Lower lobe of right lung (tissue), 2 donors: ENCODE measurements around the gene CHRNG. TPM values are rescaled to one million over a fixed set of nuclear protein-coding genes. Genes with fewer than 3 reads are reported as not detected.

Experiments used
- ATAC-seq, 2 donors: fragments of 200-7000 bp; cut with Tn5 transposase; one replicate each; pipeline ENCODE4 v1.9.1; 2020 to 2022; ENCODE audit warnings: mild to moderate bottlenecking in 2 of 2, moderate library complexity in 2 of 2
- DNase-seq: peaks from one replicate; pipeline ENCODE4 v3.0.0-alpha.2; 2020
- H3K27ac ChIP-seq: fragments of 200-600 bp; one replicate; pipeline ENCODE4 v1.8.0; 2022
- H3K27me3 ChIP-seq: fragments of 200-600 bp; one replicate; pipeline ENCODE4 v1.8.0; 2022; ENCODE audit warnings: low read depth
- H3K36me3 ChIP-seq: fragments of 200-600 bp; one replicate; pipeline ENCODE4 v1.8.0; 2022; ENCODE audit warnings: mild to moderate bottlenecking
- H3K4me1 ChIP-seq: fragments of 200-600 bp; one replicate; pipeline ENCODE4 v1.8.0; 2022
- H3K4me3 ChIP-seq: fragments of 200-600 bp; one replicate; pipeline ENCODE4 v1.8.0; 2022; ENCODE audit warnings: mild to moderate bottlenecking
- H3K9me3 ChIP-seq: fragments of 200-600 bp; one replicate; pipeline ENCODE4 v1.8.0; 2022
- intact Hi-C: fragments of 100-400 bp; cut with DNase I; formaldehyde crosslinking; loops from one replicate; pipeline ENCODE4 v1.11.0; 2022
- total RNA-seq: library from RNA; stranded (reverse); fragmentation: NEBNext Ultra II Directional; extraction: Animal tissue kit (Norgen Biotek cat#: 25700); gene quantifications from one replicate; pipeline ENCODE4 v1.2.1, GENCODE V29; 2021
- TF ChIP-seq, protein P1 (sequence below): fragments of 200-600 bp; IDR thresholded peaks from one replicate; pipeline ENCODE4 v1.8.0; 2022; ENCODE audit warnings: antibody characterized with exemption, mild to moderate bottlenecking
- donor health status: DM: no; HTN: yes; CAD: no; lungs with severe emphysema.

Gene CHRNG
- total RNA-seq, 1 donor from 2014 or later: not detected

DNA sequence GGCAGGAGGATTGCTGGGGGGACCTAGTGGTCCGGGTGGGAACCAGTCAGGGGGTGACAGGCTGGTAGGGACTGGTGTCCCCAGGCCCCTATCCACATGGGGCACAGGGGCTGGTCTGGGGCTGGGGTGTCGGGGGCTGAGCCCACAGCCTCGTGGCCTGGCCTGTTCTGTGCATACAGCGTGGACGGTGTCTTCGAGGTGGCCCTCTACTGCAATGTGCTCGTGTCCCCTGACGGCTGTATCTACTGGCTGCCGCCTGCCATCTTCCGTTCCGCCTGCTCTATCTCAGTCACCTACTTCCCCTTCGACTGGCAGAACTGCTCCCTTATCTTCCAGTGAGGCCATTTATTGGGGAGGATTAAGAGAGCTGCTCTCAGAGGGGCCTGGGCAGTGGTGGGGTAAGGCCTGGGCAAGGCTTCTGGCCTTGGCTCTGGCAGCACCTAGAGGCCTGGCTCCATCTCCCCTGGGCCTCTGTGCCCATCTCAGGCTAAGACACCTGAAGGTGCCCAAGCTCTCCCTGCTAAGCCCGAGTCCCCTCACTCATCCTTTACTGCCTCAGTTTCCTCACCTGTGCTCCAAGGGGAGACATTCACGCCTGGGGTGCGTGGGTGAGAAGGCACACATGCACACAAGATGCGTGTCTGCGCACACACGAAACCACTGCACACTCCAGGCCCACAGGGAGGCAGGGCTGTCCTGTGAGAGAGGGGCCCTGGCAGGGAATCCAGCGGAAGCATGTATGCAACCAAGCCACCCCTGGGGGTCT is 1.9 kb downstream of the CHRNG start:
- Histone ChIP-seq H3K4me3 (no peak overlapping the region), H3K4me1 (no peaks in the 10 kb centered on the region), H3K27me3 (peaks cover 5% of the 10 kb centered on the region), H3K27ac (no peak overlapping the region), H3K36me3 (no peaks in the 10 kb centered on the region), H3K9me3 (no peaks in the 10 kb centered on the region)
- ATAC-seq (no peak), DNase-seq (peak; percentile 39)
- TF ChIP-seq, protein P1, sequence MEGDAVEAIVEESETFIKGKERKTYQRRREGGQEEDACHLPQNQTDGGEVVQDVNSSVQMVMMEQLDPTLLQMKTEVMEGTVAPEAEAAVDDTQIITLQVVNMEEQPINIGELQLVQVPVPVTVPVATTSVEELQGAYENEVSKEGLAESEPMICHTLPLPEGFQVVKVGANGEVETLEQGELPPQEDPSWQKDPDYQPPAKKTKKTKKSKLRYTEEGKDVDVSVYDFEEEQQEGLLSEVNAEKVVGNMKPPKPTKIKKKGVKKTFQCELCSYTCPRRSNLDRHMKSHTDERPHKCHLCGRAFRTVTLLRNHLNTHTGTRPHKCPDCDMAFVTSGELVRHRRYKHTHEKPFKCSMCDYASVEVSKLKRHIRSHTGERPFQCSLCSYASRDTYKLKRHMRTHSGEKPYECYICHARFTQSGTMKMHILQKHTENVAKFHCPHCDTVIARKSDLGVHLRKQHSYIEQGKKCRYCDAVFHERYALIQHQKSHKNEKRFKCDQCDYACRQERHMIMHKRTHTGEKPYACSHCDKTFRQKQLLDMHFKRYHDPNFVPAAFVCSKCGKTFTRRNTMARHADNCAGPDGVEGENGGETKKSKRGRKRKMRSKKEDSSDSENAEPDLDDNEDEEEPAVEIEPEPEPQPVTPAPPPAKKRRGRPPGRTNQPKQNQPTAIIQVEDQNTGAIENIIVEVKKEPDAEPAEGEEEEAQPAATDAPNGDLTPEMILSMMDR: no peak
- intact Hi-C loops: no loop called here

DNA sequence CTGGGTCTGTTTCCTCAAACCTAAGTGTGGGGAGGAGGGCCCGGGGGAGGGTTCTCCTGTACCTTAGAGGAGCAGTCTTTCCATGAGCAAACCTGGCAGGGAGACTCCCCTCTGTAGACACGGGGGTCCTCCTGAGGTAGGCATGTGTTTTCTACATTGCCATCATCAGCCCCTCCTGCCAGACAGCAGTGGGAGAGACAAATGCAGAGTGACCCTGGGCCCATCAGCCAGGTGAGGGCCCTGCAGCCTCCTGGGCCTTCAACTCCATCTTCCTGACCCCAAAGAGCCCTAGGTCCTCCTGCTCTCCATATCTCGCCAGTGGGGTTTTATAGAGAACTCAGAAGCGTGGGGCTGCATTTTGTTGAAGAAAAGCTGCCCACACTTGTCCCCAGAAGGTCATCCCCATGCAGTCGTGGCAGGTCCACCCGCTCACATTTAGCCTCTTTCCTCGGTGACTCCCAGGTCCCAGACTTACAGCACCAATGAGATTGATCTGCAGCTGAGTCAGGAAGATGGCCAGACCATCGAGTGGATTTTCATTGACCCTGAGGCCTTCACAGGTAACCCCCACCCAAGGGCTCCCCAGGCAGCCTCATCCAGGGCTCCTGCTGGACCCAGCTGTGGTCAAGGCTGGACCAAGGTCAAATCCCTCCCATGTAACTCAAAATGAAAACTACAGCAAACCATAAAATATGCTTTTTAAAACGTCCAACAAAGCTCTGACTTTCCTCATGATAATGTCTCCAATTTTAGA is 2.6 kb downstream of the CHRNG start:
- DNase-seq (no peak), ATAC-seq (no peak)
- H3K27ac ChIP-seq: no peak overlapping the region
- H3K9me3 ChIP-seq: no peaks in the 10 kb centered on the region
- intact Hi-C loops: no loop called here
- H3K4me1 ChIP-seq: no peaks in the 10 kb centered on the region
- H3K27me3 ChIP-seq: peaks cover 5% of the 10 kb centered on the region
- no peak overlapping the region for H3K4me3 ChIP-seq
- no peaks in the 10 kb centered on the region for H3K36me3 ChIP-seq
- TF ChIP-seq, protein P1: no peak

DNA sequence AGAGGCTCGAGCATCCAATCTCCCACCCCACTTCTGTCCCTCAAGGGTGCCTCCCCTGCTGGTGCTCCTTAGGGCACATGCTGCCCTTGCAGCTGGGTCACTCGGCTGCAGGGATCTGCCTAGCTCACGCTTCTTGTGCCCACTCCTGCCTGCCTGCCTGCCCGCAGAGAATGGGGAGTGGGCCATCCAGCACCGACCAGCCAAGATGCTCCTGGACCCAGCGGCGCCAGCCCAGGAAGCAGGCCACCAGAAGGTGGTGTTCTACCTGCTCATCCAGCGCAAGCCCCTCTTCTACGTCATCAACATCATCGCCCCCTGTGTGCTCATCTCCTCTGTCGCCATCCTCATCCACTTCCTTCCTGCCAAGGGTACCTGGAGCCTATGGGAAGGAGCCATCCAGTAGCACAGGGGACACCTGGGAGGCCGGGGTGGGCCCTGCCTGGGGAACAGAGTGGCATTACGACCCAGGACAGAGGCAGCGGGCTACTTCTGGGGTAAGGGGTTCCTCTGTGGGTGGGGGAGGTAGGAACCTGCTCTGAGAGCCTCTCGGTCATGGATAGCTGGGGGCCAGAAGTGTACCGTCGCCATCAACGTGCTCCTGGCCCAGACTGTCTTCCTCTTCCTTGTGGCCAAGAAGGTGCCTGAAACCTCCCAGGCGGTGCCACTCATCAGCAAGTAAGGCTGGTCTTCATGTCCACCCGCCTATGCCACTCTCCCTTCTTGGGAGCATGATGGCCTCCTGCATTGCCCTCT is 3.4 kb downstream of the CHRNG start:
- ATAC-seq (no peak), DNase-seq (peak; percentile 35)
- Histone ChIP-seq H3K27me3 (peaks cover 4% of the 10 kb centered on the region), H3K4me1 (no peaks in the 10 kb centered on the region), H3K36me3 (no peaks in the 10 kb centered on the region), H3K27ac (no peak overlapping the region), H3K4me3 (no peak overlapping the region), H3K9me3 (no peaks in the 10 kb centered on the region)
- intact Hi-C loops: no loop called here
- TF ChIP-seq, protein P1: no peak

DNA sequence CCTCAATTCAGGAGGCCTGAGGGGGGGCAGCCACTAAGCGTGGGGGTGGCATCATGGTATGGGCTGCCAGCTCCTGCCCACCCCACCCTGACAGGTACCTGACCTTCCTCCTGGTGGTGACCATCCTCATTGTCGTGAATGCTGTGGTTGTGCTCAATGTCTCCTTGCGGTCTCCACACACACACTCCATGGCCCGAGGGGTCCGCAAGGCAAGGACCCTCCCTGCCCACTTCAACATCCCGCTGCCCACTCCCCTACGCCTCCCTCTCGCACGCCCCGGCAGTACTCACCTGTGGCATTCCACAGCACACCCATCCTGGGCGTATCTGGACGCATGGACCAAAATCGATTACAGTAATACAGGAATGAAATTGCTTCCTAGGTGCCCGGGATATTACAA is 4.0 kb downstream of the CHRNG start:
- no peaks in the 10 kb centered on the region for H3K9me3 ChIP-seq
- no peak for DNase-seq

More for the DNA sequence above, 4.0 kb downstream of the CHRNG start:
- intact Hi-C loops: no loop called here
- Histone ChIP-seq H3K4me1 (no peaks in the 10 kb centered on the region), H3K4me3 (no peak overlapping the region), H3K36me3 (no peaks in the 10 kb centered on the region), H3K27me3 (no peaks in the 10 kb centered on the region), H3K27ac (no peak overlapping the region)
- no peak for ATAC-seq
- TF ChIP-seq, protein P1: no peak
